Thoracic aorta (tissue), 2 donors: ENCODE data around the gene KLK2. TPM values are rescaled to one million over a fixed set of nuclear protein-coding genes. Genes with fewer than 3 reads are reported as not detected.

ENCODE experiments used
- ATAC-seq: fragments of 150-250 bp; one replicate; pipeline ENCODE4 v1.8.0; 2017; ENCODE audit warnings: low read depth; ENCODE audit not compliant: insufficient number of reproducible peaks, low FRiP score
- DNase-seq: peaks from one replicate; pipeline ENCODE4 v3.0.0-alpha.2; 2020; ENCODE audit warnings: low spot score
- H3K27ac ChIP-seq, 2 donors: fragments of 200-600 bp; sonication (generic); 1 replicate in 1 of 2; 2 replicates in 1 of 2; pipeline ENCODE4 v1.5.1; 2016; ENCODE audit warnings: mild to moderate bottlenecking in 2 of 2, moderate library complexity in 2 of 2
- H3K27me3 ChIP-seq: fragments of 200-600 bp; sonication (generic); replicated peaks from 2 replicates; pipeline ENCODE4 v1.6.0; 2016; ENCODE audit warnings: mild to moderate bottlenecking; ENCODE audit not compliant: insufficient read depth
- H3K36me3 ChIP-seq: fragments of 200-600 bp; sonication (generic); one replicate; pipeline ENCODE4 v1.5.1; 2016
- H3K4me1 ChIP-seq, 2 donors: fragments of 200-600 bp; sonication (generic); 1 replicate in 1 of 2; 2 replicates in 1 of 2; pipeline versions ENCODE4 v1.5.1 to v1.6.0; 2016; ENCODE audit warnings: low read depth in 2 of 2, mild to moderate bottlenecking in 1 of 2; ENCODE audit not compliant: control insufficient read depth in 1 of 2
- H3K4me3 ChIP-seq: fragments of 200-600 bp; sonication (generic); 2 replicates; pipeline ENCODE4 v1.5.1; 2016; ENCODE audit warnings: mild to moderate bottlenecking
- H3K9me3 ChIP-seq: fragments of 200-600 bp; sonication (generic); 2 replicates; pipeline ENCODE4 v1.5.1; 2016
- total RNA-seq, 2 donors: library from RNA; depleted of rRNA; stranded (reverse); fragments of >200 nt; gene quantifications; one replicate each; pipeline versions ENCODE4 v1.1.0 to v1.2.3, GENCODE V29; 2016
- TF ChIP-seq, protein P1 (sequence below): fragments of 200-600 bp; sonication (generic); IDR thresholded peaks from one replicate; pipeline ENCODE4 v1.5.1; 2019; ENCODE audit warnings: antibody characterized with exemption

KLK2 gene
- total RNA-seq, 2 donors from 2014 or later = not detected

DNA sequence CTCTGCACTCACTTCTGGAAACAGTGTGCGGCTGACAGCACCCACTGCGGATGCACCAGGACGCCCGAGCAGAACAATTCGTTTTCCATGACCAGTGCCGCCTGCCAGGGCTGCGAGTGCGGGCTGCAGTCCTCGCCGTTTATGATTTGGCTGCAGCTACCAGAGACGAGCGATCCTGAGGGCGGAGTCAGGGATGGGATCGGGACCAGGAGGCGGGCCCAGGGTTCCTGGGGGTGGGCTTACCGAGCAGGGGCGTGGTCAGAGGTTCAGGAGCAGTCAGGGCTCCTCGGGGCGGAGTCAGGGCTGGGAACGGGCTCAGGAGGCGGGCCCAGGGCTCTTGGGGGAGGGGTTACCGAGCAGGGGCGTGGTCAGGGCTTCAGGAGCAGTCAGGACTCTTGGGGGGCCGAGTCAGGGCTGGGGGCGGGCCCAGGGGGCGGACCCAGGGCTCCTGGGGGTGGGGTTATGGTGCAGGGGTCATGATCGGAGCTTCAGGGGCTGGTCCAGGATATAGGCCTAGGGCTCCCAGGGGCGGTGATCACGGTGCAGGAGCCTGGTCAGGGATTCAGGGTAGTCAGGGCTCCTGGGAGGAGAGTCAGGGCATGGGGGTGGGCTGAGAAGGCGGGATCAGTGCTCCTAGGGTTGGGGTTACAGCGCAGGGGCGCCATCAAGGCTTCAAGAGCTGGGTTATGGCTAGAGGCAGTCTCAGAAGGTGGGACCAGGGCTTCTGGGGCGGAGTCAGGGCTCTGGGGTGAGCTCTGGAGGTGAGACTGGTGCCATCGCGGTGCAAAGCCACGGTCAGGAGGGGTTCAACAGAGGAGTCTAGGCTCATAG lies 36.2 kb downstream of the KLK2 start:
- DNase-seq (no peak), ATAC-seq (no peak)
- Histone ChIP-seq H3K27me3 (no peaks in the 10 kb centered on the region), H3K9me3 (no peaks in the 10 kb centered on the region), H3K4me1 (no peaks in the 10 kb centered on the region), H3K27ac (no peak overlapping the region), H3K36me3 (no peaks in the 10 kb centered on the region), H3K4me3 (no peak overlapping the region)
- TF ChIP-seq, protein P1, sequence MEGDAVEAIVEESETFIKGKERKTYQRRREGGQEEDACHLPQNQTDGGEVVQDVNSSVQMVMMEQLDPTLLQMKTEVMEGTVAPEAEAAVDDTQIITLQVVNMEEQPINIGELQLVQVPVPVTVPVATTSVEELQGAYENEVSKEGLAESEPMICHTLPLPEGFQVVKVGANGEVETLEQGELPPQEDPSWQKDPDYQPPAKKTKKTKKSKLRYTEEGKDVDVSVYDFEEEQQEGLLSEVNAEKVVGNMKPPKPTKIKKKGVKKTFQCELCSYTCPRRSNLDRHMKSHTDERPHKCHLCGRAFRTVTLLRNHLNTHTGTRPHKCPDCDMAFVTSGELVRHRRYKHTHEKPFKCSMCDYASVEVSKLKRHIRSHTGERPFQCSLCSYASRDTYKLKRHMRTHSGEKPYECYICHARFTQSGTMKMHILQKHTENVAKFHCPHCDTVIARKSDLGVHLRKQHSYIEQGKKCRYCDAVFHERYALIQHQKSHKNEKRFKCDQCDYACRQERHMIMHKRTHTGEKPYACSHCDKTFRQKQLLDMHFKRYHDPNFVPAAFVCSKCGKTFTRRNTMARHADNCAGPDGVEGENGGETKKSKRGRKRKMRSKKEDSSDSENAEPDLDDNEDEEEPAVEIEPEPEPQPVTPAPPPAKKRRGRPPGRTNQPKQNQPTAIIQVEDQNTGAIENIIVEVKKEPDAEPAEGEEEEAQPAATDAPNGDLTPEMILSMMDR = no peak

DNA sequence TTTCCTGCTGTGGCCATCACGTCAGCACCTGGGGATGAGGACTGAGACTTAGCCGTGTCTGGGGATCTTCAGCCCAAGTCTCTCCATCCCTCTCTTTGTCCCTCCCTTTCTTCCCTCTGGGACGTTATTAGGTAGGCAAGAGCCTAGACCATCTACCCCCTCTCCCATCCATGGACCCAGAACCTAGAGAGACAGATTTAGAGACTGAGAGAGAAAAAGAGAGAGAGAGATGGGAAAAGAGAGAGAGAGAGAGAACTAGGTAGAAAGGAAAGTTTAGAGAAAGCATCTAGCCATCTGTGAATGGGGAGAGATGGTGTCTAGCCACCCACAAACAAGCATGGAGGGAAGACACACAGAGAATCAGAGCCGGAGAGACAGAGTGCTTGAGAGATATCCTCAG lies 37.5 kb downstream of the KLK2 start:
- DNase-seq = no peak
- no peaks in the 10 kb centered on the region for H3K9me3 ChIP-seq
- no peak for ATAC-seq
- H3K27me3 ChIP-seq = no peaks in the 10 kb centered on the region
- TF ChIP-seq, protein P1 = no peak
- H3K4me1 ChIP-seq = no peaks in the 10 kb centered on the region
- no peak overlapping the region for H3K4me3 ChIP-seq
- H3K27ac ChIP-seq = no peak overlapping the region
- H3K36me3 ChIP-seq = no peaks in the 10 kb centered on the region

DNA sequence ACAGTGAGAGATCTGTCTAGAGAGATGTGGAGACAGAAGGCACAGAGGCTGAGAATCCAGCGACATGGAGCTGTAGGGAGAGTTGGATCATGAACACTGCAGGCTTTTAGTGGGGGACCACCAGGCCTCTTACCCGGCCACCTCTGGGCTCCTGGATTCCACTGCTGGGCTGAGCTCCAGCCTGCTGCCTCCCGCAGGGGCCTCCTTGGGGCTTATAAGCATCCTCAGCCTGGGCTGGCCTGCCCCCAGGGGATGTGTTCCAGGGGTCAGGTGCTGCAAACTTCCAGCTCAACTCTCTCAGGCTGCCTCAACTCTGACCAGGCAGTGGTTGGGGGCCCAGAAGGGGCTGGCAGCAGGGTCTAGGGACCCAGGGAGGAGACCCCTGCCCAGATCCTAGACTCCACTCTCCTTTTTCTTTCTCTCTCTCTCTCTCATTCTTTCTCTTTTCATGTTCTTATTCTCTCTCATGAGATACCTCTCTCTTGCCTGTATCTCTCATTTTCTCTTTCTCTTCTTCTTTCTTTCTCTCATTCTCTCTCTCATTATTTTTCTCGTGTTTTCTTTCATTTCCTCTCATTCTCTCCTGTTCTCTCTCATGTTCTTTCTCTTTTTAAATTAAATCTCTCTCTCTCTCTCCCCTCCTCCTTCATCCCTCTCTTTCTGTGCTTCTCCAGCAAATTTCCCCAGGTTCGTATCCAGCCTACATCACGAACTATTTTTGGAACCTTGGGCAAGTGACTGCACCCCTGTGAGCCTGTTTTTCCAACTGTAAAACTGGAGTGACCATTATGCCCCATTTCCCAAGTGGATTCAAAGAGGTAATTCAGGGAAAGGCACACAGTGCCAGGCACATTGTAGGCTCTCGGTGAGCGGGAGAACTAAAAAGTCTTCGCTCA lies 38.2 kb downstream of the KLK2 start, which contains the start of gene KLK4:
Gene KLK4, minus strand, starts transcription at position 190 of the 896 bp plus-strand sequence. CDS start 657 bp downstream, outside the sequence.
- Histone ChIP-seq H3K9me3 (no peaks in the 10 kb centered on the region), H3K27ac (no peak within 1 kb of the TSS), H3K4me1 (no peaks in the 10 kb centered on the region), H3K36me3 (no peaks in the 10 kb centered on the region), H3K27me3 (no peaks in the 10 kb centered on the region), H3K4me3 (no peak within 1 kb of the TSS)
- DNase-seq = no peak
- no peak for ATAC-seq
- TF ChIP-seq, protein P1 = no peak

DNA sequence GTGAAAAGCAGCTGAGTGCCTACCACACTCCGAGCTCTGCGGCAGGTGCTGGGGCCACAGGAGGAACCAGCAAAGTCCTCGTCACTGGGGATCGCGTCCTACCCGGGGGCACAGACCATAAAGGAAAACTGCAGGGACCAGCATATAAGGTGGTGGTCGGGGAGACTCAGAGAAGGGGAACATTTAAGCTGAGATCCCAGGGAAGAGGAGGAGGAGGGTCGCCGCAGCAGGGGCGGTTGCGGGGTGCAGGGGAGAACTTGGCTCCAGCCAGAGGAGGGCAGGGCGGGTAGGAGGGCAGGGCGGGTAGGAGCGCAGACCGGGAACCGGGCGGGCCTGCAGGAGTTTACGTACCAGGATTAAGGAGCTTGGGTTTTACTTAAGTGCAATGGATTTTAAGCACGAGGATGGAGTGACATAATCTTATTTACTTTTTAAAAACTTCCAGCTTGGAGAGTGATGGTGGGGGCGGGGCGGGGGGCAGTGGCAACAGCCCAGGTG lies 38.9 kb downstream of the KLK2 start:
- ATAC-seq = no peak
- H3K36me3 ChIP-seq = no peaks in the 10 kb centered on the region
- H3K9me3 ChIP-seq = no peaks in the 10 kb centered on the region
- TF ChIP-seq, protein P1 = no peak
- no peak overlapping the region for H3K4me3 ChIP-seq
- no peaks in the 10 kb centered on the region for H3K27me3 ChIP-seq
- no peak overlapping the region for H3K27ac ChIP-seq
- no peak for DNase-seq
- H3K4me1 ChIP-seq = no peaks in the 10 kb centered on the region
